ENCODE results near the gene APCDD1L. TPM values are rescaled to one million over a fixed set of nuclear protein-coding genes. Genes with fewer than 3 reads are reported as not detected.

Gene APCDD1L
- total RNA-seq, 4 donors from 2014 or later, result 0.33 to 1.7 (median 1.1) TPM

- intact Hi-C loops (cut with DNase I), result no loop called here
- TF ChIP-seq, protein P1, sequence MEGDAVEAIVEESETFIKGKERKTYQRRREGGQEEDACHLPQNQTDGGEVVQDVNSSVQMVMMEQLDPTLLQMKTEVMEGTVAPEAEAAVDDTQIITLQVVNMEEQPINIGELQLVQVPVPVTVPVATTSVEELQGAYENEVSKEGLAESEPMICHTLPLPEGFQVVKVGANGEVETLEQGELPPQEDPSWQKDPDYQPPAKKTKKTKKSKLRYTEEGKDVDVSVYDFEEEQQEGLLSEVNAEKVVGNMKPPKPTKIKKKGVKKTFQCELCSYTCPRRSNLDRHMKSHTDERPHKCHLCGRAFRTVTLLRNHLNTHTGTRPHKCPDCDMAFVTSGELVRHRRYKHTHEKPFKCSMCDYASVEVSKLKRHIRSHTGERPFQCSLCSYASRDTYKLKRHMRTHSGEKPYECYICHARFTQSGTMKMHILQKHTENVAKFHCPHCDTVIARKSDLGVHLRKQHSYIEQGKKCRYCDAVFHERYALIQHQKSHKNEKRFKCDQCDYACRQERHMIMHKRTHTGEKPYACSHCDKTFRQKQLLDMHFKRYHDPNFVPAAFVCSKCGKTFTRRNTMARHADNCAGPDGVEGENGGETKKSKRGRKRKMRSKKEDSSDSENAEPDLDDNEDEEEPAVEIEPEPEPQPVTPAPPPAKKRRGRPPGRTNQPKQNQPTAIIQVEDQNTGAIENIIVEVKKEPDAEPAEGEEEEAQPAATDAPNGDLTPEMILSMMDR (IDR thresholded peaks at IDR 0.05), result no peak
- TF ChIP-seq EP300 (IDR thresholded peaks at IDR 0.05) (no peak), POLR2AphosphoS5 (IDR thresholded peaks at IDR 0.05) (no peak), POLR2A (IDR thresholded peaks at IDR 0.05; ENCODE audit: low read depth) (no peak)
- DNase-seq (ENCODE audit: extremely low spot score), result no peak
Observed at GRCh38 chr20:58495623-58496428, 19.4 kb downstream of the APCDD1L start.

GRCh38 chr20:58494923-58495622 lies 20.1 kb downstream of the APCDD1L start:
- no peak overlapping the region for H3K27ac ChIP-seq (replicated peaks in 1 of 4)
- intact Hi-C loops (cut with DNase I), result no loop called here
- no peaks in the 10 kb centered on the region for H3K27me3 ChIP-seq
- no peaks in the 10 kb centered on the region for H3K4me1 ChIP-seq
- H3K36me3 ChIP-seq, result no peaks in the 10 kb centered on the region
- no peak overlapping the region for H3K4me3 ChIP-seq
- 94% methylated on average over 11 of the region's 13 CpGs for WGBS
- TF ChIP-seq, protein P1 (IDR thresholded peaks at IDR 0.05), result no peak
- TF ChIP-seq EP300 (IDR thresholded peaks at IDR 0.05) (no peak), POLR2A (IDR thresholded peaks at IDR 0.05; ENCODE audit: low read depth) (no peak), POLR2AphosphoS5 (IDR thresholded peaks at IDR 0.05) (no peak)
- DNase-seq (ENCODE audit: extremely low spot score), result no peak
- H3K9me3 ChIP-seq, result no peaks in the 10 kb centered on the region

More at GRCh38 chr20:58495623-58496428, 19.4 kb downstream of the APCDD1L start:
- H3K4me1 ChIP-seq, result no peaks in the 10 kb centered on the region
- H3K27me3 ChIP-seq, result no peaks in the 10 kb centered on the region
- H3K36me3 ChIP-seq, result no peaks in the 10 kb centered on the region
- no peak overlapping the region for H3K27ac ChIP-seq (replicated peaks in 1 of 4)
- H3K9me3 ChIP-seq, result no peaks in the 10 kb centered on the region
- no peak overlapping the region for H3K4me3 ChIP-seq
- WGBS, result 97% methylated on average over 12 of the region's 15 CpGs

DNA sequence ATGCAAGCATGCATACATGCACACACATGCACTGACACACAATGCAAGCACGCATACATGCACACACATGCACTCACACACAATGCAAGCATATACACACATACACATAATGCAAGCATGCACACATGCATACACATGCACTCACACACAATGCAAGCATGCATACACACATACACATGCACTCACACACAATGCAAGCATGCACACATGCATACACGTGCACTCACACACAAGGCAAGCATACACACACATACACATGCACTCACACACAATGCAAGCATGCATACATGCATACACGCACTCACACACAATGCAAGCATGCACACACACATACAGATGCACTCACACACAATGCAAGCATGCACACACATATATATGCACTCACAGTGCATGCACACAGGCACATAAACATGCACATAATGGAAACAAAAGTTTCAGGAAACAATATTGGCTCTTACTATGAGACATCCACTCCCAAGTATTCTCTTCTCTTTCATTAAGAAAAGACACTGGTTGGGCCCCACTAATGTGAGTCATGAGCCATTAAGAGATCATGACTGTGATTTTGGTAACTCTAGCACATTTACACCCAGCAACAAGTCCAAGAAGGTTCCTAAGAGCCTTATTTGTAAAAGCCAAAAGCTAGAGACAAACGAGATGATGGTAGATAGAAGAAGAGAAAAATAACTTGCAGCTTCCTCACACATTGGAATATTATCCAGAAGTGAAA lies 22.2 kb downstream of the APCDD1L start:
- H3K4me3 ChIP-seq, result no peak overlapping the region
- no peak for DNase-seq (ENCODE audit: extremely low spot score)
- no peak overlapping the region for H3K27ac ChIP-seq (replicated peaks in 1 of 4)
- H3K4me1 ChIP-seq, result no peaks in the 10 kb centered on the region
- no peaks in the 10 kb centered on the region for H3K27me3 ChIP-seq
- 82% methylated on average over 4 of the region's 4 CpGs for WGBS
- H3K36me3 ChIP-seq, result no peaks in the 10 kb centered on the region
- intact Hi-C loops (cut with DNase I), result no loop called here
- no peaks in the 10 kb centered on the region for H3K9me3 ChIP-seq
- no peak for TF ChIP-seq POLR2A (IDR thresholded peaks at IDR 0.05; ENCODE audit: low read depth)
- no peak for TF ChIP-seq EP300 (IDR thresholded peaks at IDR 0.05)
- TF ChIP-seq, protein P1 (IDR thresholded peaks at IDR 0.05), result no peak
- TF ChIP-seq POLR2AphosphoS5 (IDR thresholded peaks at IDR 0.05), result no peak

DNA sequence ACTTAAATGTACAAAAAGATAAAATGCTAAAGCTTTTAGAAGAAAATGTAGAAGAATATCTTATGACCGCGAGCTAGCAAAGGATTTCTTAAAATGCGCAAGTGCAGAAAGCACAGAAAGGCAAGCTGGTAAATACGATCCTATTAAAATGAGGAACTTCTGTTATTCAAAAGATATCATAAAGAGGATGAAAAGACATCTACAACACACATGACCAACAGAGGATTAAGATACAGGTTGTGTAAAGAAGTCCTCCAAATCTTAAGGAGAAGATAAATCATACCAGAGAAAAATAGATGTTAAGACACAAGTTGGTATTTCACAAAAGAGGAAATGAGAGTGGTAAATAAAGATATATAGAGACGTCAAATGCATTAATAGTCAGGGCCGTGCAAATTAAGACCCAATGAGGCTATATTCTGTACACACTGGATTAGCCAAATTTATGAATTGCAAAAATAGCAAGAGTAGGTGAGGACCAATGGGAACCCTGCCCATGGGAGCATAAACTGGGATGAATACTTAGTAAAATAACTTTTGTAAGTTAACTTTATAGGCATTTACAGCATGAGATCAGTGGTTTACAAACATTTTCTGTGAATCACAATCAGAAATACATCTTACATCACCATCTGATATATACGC lies 23.0 kb downstream of the APCDD1L start:
- Histone ChIP-seq H3K9me3 (no peaks in the 10 kb centered on the region), H3K27ac (replicated peaks in 1 of 4) (no peak overlapping the region), H3K4me1 (no peaks in the 10 kb centered on the region), H3K4me3 (no peak overlapping the region), H3K27me3 (no peaks in the 10 kb centered on the region), H3K36me3 (no peaks in the 10 kb centered on the region)
- no peak for DNase-seq (ENCODE audit: extremely low spot score)
- TF ChIP-seq, protein P1 (IDR thresholded peaks at IDR 0.05), result no peak
- TF ChIP-seq POLR2A (IDR thresholded peaks at IDR 0.05; ENCODE audit: low read depth), result no peak
- TF ChIP-seq POLR2AphosphoS5 (IDR thresholded peaks at IDR 0.05), result no peak
- no peak for TF ChIP-seq EP300 (IDR thresholded peaks at IDR 0.05)
- intact Hi-C loops (cut with DNase I), result no loop called here
- 84% methylated on average over 7 of the region's 7 CpGs for WGBS
